ENCODE results near the gene NTN5. TPM values are rescaled to one million over a fixed set of nuclear protein-coding genes. Genes with fewer than 3 reads are reported as not detected.

NTN5 gene
- total RNA-seq, 1 donor from 2014 or later = 0.98 TPM

- Histone ChIP-seq H3K36me3 (no peaks in the 10 kb centered on the region), H3K27ac (no peak overlapping the region), H3K4me3 (no peak overlapping the region), H3K9me3 (no peaks in the 10 kb centered on the region), H3K4me1 (peaks cover 29% of the 10 kb centered on the region), H3K27me3 (no peaks in the 10 kb centered on the region)
- no peak for DNase-seq (ENCODE audit: extremely low spot score in 2 of 2)
- intact Hi-C loops (cut with DNase I) = no loop called here
- no peak for TF ChIP-seq POLR2A (IDR thresholded peaks at IDR 0.05)
- TF ChIP-seq POLR2AphosphoS5 (IDR thresholded peaks at IDR 0.05; ENCODE audit: insufficient read depth in 1 of 2, low read depth in 1 of 2) = no peak
- TF ChIP-seq CTCF (IDR thresholded peaks at IDR 0.05) = no peak
Measured at GRCh38 chr19:48711106-48711662, 38.4 kb upstream of the NTN5 start.

GRCh38 chr19:48708471-48708870 is 35.7 kb upstream of the NTN5 start:
- H3K4me3 ChIP-seq = no peak overlapping the region
- intact Hi-C loops (cut with DNase I) = loop anchor here (5.0 kb wide), 1 partner anchor 61 kb away; the partner anchor contains the start of gene CA11
- H3K36me3 ChIP-seq = peaks cover 0 to under 1% of the 10 kb centered on the region in 2 donors
- no peak for DNase-seq (ENCODE audit: extremely low spot score in 2 of 2)
- no peak overlapping the region for H3K27ac ChIP-seq
- H3K4me1 ChIP-seq = peaks cover 8% of the 10 kb centered on the region
- no peaks in the 10 kb centered on the region for H3K9me3 ChIP-seq
- no peaks in the 10 kb centered on the region for H3K27me3 ChIP-seq
- TF ChIP-seq POLR2AphosphoS5 (IDR thresholded peaks at IDR 0.05; ENCODE audit: insufficient read depth in 1 of 2, low read depth in 1 of 2) (no peak), POLR2A (IDR thresholded peaks at IDR 0.05) (no peak), CTCF (IDR thresholded peaks at IDR 0.05) (no peak)

- TF ChIP-seq POLR2A (IDR thresholded peaks at IDR 0.05) (no peak), POLR2AphosphoS5 (IDR thresholded peaks at IDR 0.05; ENCODE audit: insufficient read depth in 1 of 2, low read depth in 1 of 2) (no peak), CTCF (IDR thresholded peaks at IDR 0.05) (no peak)
- no peak overlapping the region for H3K4me3 ChIP-seq
- H3K9me3 ChIP-seq = no peaks in the 10 kb centered on the region
- H3K27ac ChIP-seq = no peak overlapping the region
- intact Hi-C loops (cut with DNase I) = loop anchor here (5.0 kb wide), 1 partner anchor 58 kb away; the partner anchor contains the start of gene CA11
- DNase-seq (ENCODE audit: extremely low spot score in 2 of 2) = no peak
- H3K27me3 ChIP-seq = no peaks in the 10 kb centered on the region
- H3K36me3 ChIP-seq = peaks cover 0 to 12% of the 10 kb centered on the region in 2 donors
- H3K4me1 ChIP-seq = no peaks in the 10 kb centered on the region
Measured at GRCh38 chr19:48705431-48705830, 32.6 kb upstream of the NTN5 start.

GRCh38 chr19:48703316-48703715 is 30.5 kb upstream of the NTN5 start:
- Histone ChIP-seq H3K4me3 (no peak overlapping the region), H3K36me3 (peaks cover 0 to 12% of the 10 kb centered on the region in 2 donors), H3K27me3 (no peaks in the 10 kb centered on the region), H3K9me3 (no peaks in the 10 kb centered on the region), H3K27ac (no peak overlapping the region), H3K4me1 (no peaks in the 10 kb centered on the region)
- intact Hi-C loops (cut with DNase I) = no loop called here
- no peak for TF ChIP-seq CTCF (IDR thresholded peaks at IDR 0.05)
- no peak for DNase-seq (ENCODE audit: extremely low spot score in 2 of 2)

- Histone ChIP-seq H3K27me3 (no peaks in the 10 kb centered on the region), H3K27ac (no peak overlapping the region), H3K4me1 (no peaks in the 10 kb centered on the region), H3K9me3 (no peaks in the 10 kb centered on the region), H3K4me3 (no peak overlapping the region), H3K36me3 (peaks cover 0 to 12% of the 10 kb centered on the region in 2 donors)
- intact Hi-C loops (cut with DNase I) = no loop called here
- DNase-seq (ENCODE audit: extremely low spot score in 2 of 2) = no peak
- TF ChIP-seq CTCF (IDR thresholded peaks at IDR 0.05) = no peak
Measured at GRCh38 chr19:48702701-48703100, 29.9 kb upstream of the NTN5 start.

Measured in vagina (tissue), 2 donors.